HepG2 (cell line): ENCODE measurements around the gene XPO5. TPM values are rescaled to one million over a fixed set of nuclear protein-coding genes. Genes with fewer than 3 reads are reported as not detected.

Experiments
- AHR ChIP-seq: IDR thresholded peaks from 2 replicates; pipeline ENCODE4 v1.6.1; 2018; ENCODE audit warnings: missing genetic modification reagents, missing compliant biosample characterization
- CCDC6 ChIP-seq: sonication (generic); formaldehyde crosslinking; IDR thresholded peaks from 2 replicates; pipeline ENCODE4 v1.8.1; 2022; ENCODE audit warnings: mild to moderate bottlenecking, missing genetic modification reagents, moderate library complexity
- HES4 ChIP-seq: sonication (generic); formaldehyde crosslinking; IDR thresholded peaks from 2 replicates; pipeline ENCODE4 v1.9.0; 2021; ENCODE audit warnings: mild to moderate bottlenecking, missing genetic modification reagents, borderline replicate concordance
- MBD4 ChIP-seq: IDR thresholded peaks from 2 replicates; pipeline ENCODE4 v1.6.1; 2012; ENCODE audit warnings: low read length, inconsistent platforms, borderline replicate concordance
- NCOA2 ChIP-seq: sonication (generic); formaldehyde crosslinking; IDR thresholded peaks from 2 replicates; pipeline ENCODE4 v1.8.0; 2022; ENCODE audit warnings: inconsistent platforms
- PCBP1 ChIP-seq: fragments of 200-400 bp; formaldehyde crosslinking; IDR thresholded peaks from 2 replicates; pipeline ENCODE4 v1.6.1; 2017; ENCODE audit warnings: mild to moderate bottlenecking, low read depth, low read length, borderline replicate concordance
- ZNF232 ChIP-seq: sonication (generic); formaldehyde crosslinking; IDR thresholded peaks from 2 replicates; pipeline ENCODE4 v1.4.0; 2020; ENCODE audit warnings: missing genetic modification reagents, borderline replicate concordance
- ZNF251 ChIP-seq: sonication (generic); formaldehyde crosslinking; IDR thresholded peaks from 2 replicates; pipeline ENCODE4 v1.9.0; 2021; ENCODE audit warnings: mild to moderate bottlenecking, missing genetic modification reagents
- ZNF274 ChIP-seq: sonication (generic); formaldehyde crosslinking; IDR thresholded peaks from 2 replicates; pipeline ENCODE4 v1.5.1; 2020; ENCODE audit warnings: mild to moderate bottlenecking, missing genetic modification reagents
- ZNF343 ChIP-seq: sonication (generic); formaldehyde crosslinking; IDR thresholded peaks from 2 replicates; pipeline ENCODE4 v1.4.0; 2020; ENCODE audit warnings: mild to moderate bottlenecking, missing genetic modification reagents
- ZNF431 ChIP-seq: sonication (generic); formaldehyde crosslinking; IDR thresholded peaks from 2 replicates; pipeline ENCODE4 v1.9.0; 2022; ENCODE audit warnings: missing genetic modification reagents, low read depth, mild to moderate bottlenecking, borderline replicate concordance
- ZNF780A ChIP-seq: sonication (generic); formaldehyde crosslinking; IDR thresholded peaks from 2 replicates; pipeline ENCODE4 v1.8.0; 2022; ENCODE audit warnings: mild to moderate bottlenecking, missing genetic modification reagents, moderate library complexity
- polyA plus RNA-seq, 8 experiments: library from polyadenylated mRNA; depleted of rRNA in 3 of 8; stranded (reverse) in 7 of 8; unstranded in 1 of 8; fragments of >200 nt; fragmentation: Illumina TruSeq in 4 of 8; extraction: Trizol in 4 of 8; gene quantifications; 2 replicates each; pipeline versions ENCODE4 v1.2.1 to v1.2.3, GENCODE V29; 2011 to 2016; ENCODE audit warnings: low read depth in 4 of 8, missing spikeins in 1 of 8, mixed read lengths in 1 of 8; ENCODE audit not compliant: insufficient read depth in 1 of 8
- total RNA-seq, 5 experiments: library from RNA; depleted of rRNA; stranded (reverse); fragments of >200 nt; fragmentation: Illumina TruSeq; extraction: Trizol; gene quantifications; 2 replicates each; pipeline ENCODE4 v1.2.3, GENCODE V29; 2016; ENCODE audit warnings: low read depth in 1 of 5
- TF ChIP-seq, protein P1 (sequence below): sonication (generic); formaldehyde crosslinking; IDR thresholded peaks from 2 replicates; pipeline ENCODE4 v1.5.0; 2020; ENCODE audit warnings: missing genetic modification reagents
- TF ChIP-seq, protein P2 (sequence below): IDR thresholded peaks from 2 replicates; pipeline ENCODE4 v1.4.0; 2020; ENCODE audit warnings: mild to moderate bottlenecking, missing genetic modification reagents
- TF ChIP-seq, protein P3 (sequence below): sonication (generic); formaldehyde crosslinking; IDR thresholded peaks from 2 replicates; pipeline ENCODE4 v1.5.0; 2020; ENCODE audit warnings: mild to moderate bottlenecking, missing genetic modification reagents, borderline replicate concordance

XPO5 gene
- total and polyA plus RNA-seq, 2 of the 13 experiments (the other 11 are each of a cell fraction or from before 2014, with no cell fraction given) = 52.2 to 68.0 TPM

- TF ChIP-seq ZNF251 (peak; percentile 33; the same call in 1 of the 2 replicates), ZNF274 (CRISPR knock-in tag) (no peak; the same call in 1 of the 2 replicates), ZNF431 (CRISPR knock-in tag) (peak; percentile 53; the same call in 1 of the 2 replicates), PCBP1 (peak; percentile 81; the same call in 1 of the 2 replicates), HES4 (0 out of 2 replicates have a peak, but pooled peaks have one; percentile 79), MBD4 (no peak), NCOA2 (CRISPR knock-in tag) (peak; percentile 9; the same call in 1 of the 2 replicates), ZNF780A (0 out of 2 replicates have a peak, but pooled peaks have one; percentile 72), AHR (CRISPR knock-in tag) (no peak), ZNF343 (CRISPR knock-in tag) (no peak), CCDC6 (peak; percentile 92; the same call in 1 of the 2 replicates), ZNF232 (CRISPR knock-in tag) (no peak)
- TF ChIP-seq, protein P1, sequence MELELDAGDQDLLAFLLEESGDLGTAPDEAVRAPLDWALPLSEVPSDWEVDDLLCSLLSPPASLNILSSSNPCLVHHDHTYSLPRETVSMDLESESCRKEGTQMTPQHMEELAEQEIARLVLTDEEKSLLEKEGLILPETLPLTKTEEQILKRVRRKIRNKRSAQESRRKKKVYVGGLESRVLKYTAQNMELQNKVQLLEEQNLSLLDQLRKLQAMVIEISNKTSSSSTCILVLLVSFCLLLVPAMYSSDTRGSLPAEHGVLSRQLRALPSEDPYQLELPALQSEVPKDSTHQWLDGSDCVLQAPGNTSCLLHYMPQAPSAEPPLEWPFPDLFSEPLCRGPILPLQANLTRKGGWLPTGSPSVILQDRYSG (CRISPR knock-in tag) = no peak
- TF ChIP-seq, protein P2, sequence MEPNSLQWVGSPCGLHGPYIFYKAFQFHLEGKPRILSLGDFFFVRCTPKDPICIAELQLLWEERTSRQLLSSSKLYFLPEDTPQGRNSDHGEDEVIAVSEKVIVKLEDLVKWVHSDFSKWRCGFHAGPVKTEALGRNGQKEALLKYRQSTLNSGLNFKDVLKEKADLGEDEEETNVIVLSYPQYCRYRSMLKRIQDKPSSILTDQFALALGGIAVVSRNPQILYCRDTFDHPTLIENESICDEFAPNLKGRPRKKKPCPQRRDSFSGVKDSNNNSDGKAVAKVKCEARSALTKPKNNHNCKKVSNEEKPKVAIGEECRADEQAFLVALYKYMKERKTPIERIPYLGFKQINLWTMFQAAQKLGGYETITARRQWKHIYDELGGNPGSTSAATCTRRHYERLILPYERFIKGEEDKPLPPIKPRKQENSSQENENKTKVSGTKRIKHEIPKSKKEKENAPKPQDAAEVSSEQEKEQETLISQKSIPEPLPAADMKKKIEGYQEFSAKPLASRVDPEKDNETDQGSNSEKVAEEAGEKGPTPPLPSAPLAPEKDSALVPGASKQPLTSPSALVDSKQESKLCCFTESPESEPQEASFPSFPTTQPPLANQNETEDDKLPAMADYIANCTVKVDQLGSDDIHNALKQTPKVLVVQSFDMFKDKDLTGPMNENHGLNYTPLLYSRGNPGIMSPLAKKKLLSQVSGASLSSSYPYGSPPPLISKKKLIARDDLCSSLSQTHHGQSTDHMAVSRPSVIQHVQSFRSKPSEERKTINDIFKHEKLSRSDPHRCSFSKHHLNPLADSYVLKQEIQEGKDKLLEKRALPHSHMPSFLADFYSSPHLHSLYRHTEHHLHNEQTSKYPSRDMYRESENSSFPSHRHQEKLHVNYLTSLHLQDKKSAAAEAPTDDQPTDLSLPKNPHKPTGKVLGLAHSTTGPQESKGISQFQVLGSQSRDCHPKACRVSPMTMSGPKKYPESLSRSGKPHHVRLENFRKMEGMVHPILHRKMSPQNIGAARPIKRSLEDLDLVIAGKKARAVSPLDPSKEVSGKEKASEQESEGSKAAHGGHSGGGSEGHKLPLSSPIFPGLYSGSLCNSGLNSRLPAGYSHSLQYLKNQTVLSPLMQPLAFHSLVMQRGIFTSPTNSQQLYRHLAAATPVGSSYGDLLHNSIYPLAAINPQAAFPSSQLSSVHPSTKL = no peak
- TF ChIP-seq, protein P3, sequence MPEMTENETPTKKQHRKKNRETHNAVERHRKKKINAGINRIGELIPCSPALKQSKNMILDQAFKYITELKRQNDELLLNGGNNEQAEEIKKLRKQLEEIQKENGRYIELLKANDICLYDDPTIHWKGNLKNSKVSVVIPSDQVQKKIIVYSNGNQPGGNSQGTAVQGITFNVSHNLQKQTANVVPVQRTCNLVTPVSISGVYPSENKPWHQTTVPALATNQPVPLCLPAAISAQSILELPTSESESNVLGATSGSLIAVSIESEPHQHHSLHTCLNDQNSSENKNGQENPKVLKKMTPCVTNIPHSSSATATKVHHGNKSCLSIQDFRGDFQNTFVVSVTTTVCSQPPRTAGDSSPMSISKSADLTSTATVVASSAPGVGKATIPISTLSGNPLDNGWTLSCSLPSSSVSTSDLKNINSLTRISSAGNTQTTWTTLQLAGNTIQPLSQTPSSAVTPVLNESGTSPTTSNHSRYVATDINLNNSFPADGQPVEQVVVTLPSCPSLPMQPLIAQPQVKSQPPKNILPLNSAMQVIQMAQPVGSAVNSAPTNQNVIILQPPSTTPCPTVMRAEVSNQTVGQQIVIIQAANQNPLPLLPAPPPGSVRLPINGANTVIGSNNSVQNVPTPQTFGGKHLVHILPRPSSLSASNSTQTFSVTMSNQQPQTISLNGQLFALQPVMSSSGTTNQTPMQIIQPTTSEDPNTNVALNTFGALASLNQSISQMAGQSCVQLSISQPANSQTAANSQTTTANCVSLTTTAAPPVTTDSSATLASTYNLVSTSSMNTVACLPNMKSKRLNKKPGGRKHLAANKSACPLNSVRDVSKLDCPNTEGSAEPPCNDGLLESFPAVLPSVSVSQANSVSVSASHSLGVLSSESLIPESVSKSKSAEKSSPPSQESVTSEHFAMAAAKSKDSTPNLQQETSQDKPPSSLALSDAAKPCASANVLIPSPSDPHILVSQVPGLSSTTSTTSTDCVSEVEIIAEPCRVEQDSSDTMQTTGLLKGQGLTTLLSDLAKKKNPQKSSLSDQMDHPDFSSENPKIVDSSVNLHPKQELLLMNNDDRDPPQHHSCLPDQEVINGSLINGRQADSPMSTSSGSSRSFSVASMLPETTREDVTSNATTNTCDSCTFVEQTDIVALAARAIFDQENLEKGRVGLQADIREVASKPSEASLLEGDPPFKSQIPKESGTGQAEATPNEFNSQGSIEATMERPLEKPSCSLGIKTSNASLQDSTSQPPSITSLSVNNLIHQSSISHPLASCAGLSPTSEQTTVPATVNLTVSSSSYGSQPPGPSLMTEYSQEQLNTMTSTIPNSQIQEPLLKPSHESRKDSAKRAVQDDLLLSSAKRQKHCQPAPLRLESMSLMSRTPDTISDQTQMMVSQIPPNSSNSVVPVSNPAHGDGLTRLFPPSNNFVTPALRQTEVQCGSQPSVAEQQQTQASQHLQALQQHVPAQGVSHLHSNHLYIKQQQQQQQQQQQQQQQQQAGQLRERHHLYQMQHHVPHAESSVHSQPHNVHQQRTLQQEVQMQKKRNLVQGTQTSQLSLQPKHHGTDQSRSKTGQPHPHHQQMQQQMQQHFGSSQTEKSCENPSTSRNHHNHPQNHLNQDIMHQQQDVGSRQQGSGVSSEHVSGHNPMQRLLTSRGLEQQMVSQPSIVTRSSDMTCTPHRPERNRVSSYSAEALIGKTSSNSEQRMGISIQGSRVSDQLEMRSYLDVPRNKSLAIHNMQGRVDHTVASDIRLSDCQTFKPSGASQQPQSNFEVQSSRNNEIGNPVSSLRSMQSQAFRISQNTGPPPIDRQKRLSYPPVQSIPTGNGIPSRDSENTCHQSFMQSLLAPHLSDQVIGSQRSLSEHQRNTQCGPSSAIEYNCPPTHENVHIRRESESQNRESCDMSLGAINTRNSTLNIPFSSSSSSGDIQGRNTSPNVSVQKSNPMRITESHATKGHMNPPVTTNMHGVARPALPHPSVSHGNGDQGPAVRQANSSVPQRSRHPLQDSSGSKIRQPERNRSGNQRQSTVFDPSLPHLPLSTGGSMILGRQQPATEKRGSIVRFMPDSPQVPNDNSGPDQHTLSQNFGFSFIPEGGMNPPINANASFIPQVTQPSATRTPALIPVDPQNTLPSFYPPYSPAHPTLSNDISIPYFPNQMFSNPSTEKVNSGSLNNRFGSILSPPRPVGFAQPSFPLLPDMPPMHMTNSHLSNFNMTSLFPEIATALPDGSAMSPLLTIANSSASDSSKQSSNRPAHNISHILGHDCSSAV (CRISPR knock-in tag) = peak; percentile 89
These were observed 600 bp downstream of the XPO5 start (continued) for GRCh38 chr6:43575105-43575771.
